ENCODE measurements around the gene BAZ2A. TPM values are rescaled to one million over a fixed set of nuclear protein-coding genes. Genes with fewer than 3 reads are reported as not detected.
"Not testable (repeated sequence)": the region's sequence is repeated elsewhere in the genome, so short reads cannot be mapped to it uniquely, and the experiment has no call there.

The BAZ2A gene
- total and polyA plus RNA-seq, 2 donors, result 18.0 to 29.8 TPM

DNA sequence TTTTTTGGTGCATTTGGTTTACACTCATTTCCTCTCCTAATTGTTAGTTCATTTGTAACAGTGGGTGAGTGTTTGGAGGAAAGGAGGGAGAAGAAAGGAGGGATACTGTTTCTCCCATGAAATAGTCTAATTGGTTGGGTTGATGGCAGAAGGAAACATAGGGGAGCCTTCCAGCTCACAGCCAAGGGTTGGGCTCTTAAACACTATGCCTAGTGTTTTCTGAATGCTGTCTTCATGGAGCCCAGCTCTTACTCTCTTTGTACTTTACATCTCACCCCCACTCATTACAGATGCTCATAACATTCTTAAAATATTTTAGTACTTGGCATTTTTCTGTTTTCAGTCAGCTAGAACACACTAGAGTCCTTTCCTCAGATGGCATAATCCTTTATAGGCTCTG lies 38.2 kb downstream of the BAZ2A start:
- Histone ChIP-seq H3K4me1 (ENCODE audit: control insufficient read depth in 2 of 2, insufficient read depth in 2 of 2, low read length in 2 of 2) (peaks cover 11 to 31% of the 10 kb centered on the region in 2 donors), H3K27ac (ENCODE audit: low read depth in 1 of 2, low read length in 1 of 2) (no peak overlapping the region), H3K4me3 (ENCODE audit: low read length in 2 of 2) (no peak overlapping the region), H3K9me3 (ENCODE audit: control insufficient read depth in 2 of 2, insufficient read depth in 1 of 2, low read length in 1 of 2) (no peaks in the 10 kb centered on the region), H3K27me3 (ENCODE audit: control insufficient read depth in 2 of 2, insufficient read depth in 1 of 2, low read length in 1 of 2) (no peaks in the 10 kb centered on the region), H3K36me3 (ENCODE audit: control insufficient read depth in 2 of 2, insufficient read depth in 2 of 2, low read length in 1 of 2) (peaks cover 12 to 25% of the 10 kb centered on the region in 2 donors)
- no peak for DNase-seq (ENCODE audit: low read depth in 6 of 9, low spot score in 9 of 9)

DNA sequence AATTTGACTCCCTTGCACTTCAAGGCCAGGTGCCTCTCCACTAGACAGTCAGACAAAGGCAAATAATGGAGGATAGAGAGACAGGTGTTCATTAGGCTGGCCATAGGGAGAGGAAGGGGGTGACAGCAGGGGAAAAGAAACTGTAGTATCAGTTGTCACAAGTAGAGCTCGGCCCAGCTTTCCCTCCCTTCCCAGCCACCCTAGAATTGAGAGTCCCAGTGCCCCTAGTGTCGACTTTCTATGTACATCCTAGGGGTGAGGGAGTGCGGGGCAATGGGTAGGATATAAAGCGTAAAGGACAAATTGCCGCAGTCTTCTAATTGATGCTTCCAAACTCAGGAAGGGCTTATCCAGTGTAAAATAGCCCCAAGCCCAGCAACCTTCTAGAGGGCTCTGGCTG lies 39.0 kb downstream of the BAZ2A start:
- Histone ChIP-seq H3K27ac (ENCODE audit: low read depth in 1 of 2, low read length in 1 of 2) (no peak overlapping the region), H3K27me3 (ENCODE audit: control insufficient read depth in 2 of 2, insufficient read depth in 1 of 2, low read length in 1 of 2) (no peaks in the 10 kb centered on the region), H3K9me3 (ENCODE audit: control insufficient read depth in 2 of 2, insufficient read depth in 1 of 2, low read length in 1 of 2) (no peaks in the 10 kb centered on the region), H3K4me3 (ENCODE audit: low read length in 2 of 2) (no peak overlapping the region), H3K36me3 (ENCODE audit: control insufficient read depth in 2 of 2, insufficient read depth in 2 of 2, low read length in 1 of 2) (peaks cover 8 to 17% of the 10 kb centered on the region in 2 donors), H3K4me1 (ENCODE audit: control insufficient read depth in 2 of 2, insufficient read depth in 2 of 2, low read length in 2 of 2) (peaks cover 7 to 25% of the 10 kb centered on the region in 2 donors)
- WGBS, result 96% methylated on average over 5 of the region's 5 CpGs
- DNase-seq (ENCODE audit: low read depth in 6 of 9, low spot score in 9 of 9), result no peak

DNA sequence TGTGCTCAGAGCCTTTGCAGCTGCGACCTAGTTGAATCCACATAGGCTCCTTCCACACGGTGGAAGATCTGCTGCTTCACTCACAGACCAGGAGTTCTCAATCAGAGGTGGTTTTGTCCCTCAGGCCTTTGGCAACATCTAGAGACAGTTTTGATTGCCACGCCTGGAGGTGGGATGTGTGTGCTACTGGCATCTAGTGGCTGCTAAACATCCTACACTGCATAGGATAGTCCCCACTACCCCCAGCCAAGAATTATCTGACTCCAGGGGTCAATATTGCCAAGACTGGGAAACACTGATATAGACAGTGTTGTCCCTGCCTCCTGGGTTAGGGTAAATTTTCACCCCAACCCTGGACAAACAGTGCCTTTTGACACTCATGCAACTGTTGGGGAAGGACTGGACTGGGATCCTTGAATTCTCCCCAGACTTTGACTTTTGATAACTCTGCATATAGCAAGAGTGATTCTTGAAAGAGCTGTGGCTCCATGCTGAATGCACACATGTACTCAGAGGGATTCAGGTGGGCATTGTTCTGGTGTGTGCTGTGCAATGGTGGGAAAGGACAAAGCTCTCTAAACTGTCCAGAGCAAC lies 39.8 kb downstream of the BAZ2A start:
- Histone ChIP-seq H3K36me3 (ENCODE audit: control insufficient read depth in 2 of 2, insufficient read depth in 2 of 2, low read length in 1 of 2) (peaks cover 8 to 13% of the 10 kb centered on the region in 2 donors), H3K4me3 (ENCODE audit: low read length in 2 of 2) (no peak overlapping the region), H3K27ac (ENCODE audit: low read depth in 1 of 2, low read length in 1 of 2) (no peak overlapping the region), H3K4me1 (ENCODE audit: control insufficient read depth in 2 of 2, insufficient read depth in 2 of 2, low read length in 2 of 2) (peaks cover 1 to 19% of the 10 kb centered on the region in 2 donors), H3K9me3 (ENCODE audit: control insufficient read depth in 2 of 2, insufficient read depth in 1 of 2, low read length in 1 of 2) (no peaks in the 10 kb centered on the region), H3K27me3 (ENCODE audit: control insufficient read depth in 2 of 2, insufficient read depth in 1 of 2, low read length in 1 of 2) (no peaks in the 10 kb centered on the region)
- 68% methylated on average over 3 of the region's 3 CpGs for WGBS
- DNase-seq (ENCODE audit: low read depth in 6 of 9, low spot score in 9 of 9), result peak in 2 of 9 donors; percentile 33 to 56

DNA sequence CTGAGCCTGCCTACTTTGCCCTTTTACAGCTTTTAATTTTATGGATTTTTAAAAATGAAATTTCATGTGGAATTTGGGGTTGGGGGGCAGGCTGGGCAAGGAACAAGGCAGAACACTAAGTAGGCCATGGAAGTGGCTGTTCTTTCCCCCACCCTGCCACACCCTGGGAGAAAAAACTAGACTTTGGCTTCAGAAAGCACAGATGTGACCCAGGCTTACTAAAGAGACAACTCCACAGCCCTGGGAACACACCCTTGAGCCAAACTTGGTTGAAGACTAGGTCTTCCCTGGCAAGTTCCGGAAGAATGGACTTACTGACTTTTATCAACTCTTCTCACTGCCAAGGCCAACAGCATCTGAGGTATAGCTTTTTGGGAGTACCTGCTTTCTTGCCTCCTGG lies 40.3 kb downstream of the BAZ2A start:
- no peaks in the 10 kb centered on the region for H3K9me3 ChIP-seq (ENCODE audit: control insufficient read depth in 2 of 2, insufficient read depth in 1 of 2, low read length in 1 of 2)
- H3K36me3 ChIP-seq (ENCODE audit: control insufficient read depth in 2 of 2, insufficient read depth in 2 of 2, low read length in 1 of 2), result peaks cover 8 to 9% of the 10 kb centered on the region in 2 donors
- WGBS, result 100% methylated on average over 1 of the region's 1 CpG
- H3K27ac ChIP-seq (ENCODE audit: low read depth in 1 of 2, low read length in 1 of 2), result no peak overlapping the region
- DNase-seq (ENCODE audit: low read depth in 6 of 9, low spot score in 9 of 9), result no peak
- H3K4me1 ChIP-seq (ENCODE audit: control insufficient read depth in 2 of 2, insufficient read depth in 2 of 2, low read length in 2 of 2), result peaks cover 0 to 13% of the 10 kb centered on the region in 2 donors
- H3K4me3 ChIP-seq (ENCODE audit: low read length in 2 of 2), result no peak overlapping the region
- no peaks in the 10 kb centered on the region for H3K27me3 ChIP-seq (ENCODE audit: control insufficient read depth in 2 of 2, insufficient read depth in 1 of 2, low read length in 1 of 2)

DNA sequence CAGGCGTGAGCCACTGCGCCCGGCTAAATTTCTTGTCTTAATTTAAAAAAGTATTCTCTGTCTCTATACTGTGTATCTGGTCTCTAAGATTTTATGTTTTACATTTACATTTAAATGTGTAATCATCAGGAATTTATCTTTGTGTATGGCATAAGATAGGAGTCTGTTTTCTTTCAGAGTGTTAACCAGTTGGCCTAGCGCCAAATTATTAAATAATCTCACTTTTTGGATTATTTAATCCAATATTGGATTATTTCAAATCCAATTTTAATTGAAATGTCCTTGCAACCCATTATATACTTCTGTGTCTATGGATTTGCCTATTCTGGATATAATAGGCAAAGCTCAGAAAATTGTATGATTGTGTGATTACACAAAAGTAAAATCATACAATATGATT lies 45.0 kb downstream of the BAZ2A start:
- Histone ChIP-seq H3K27me3 (ENCODE audit: control insufficient read depth in 2 of 2, insufficient read depth in 1 of 2, low read length in 1 of 2) (no peaks in the 10 kb centered on the region), H3K27ac (ENCODE audit: low read depth in 1 of 2, low read length in 1 of 2) (no peak overlapping the region), H3K4me3 (ENCODE audit: low read length in 2 of 2) (no peak overlapping the region), H3K4me1 (ENCODE audit: control insufficient read depth in 2 of 2, insufficient read depth in 2 of 2, low read length in 2 of 2) (peaks cover 3 to 20% of the 10 kb centered on the region in 2 donors), H3K9me3 (ENCODE audit: control insufficient read depth in 2 of 2, insufficient read depth in 1 of 2, low read length in 1 of 2) (no peaks in the 10 kb centered on the region), H3K36me3 (ENCODE audit: control insufficient read depth in 2 of 2, insufficient read depth in 2 of 2, low read length in 1 of 2) (peaks cover 8 to 9% of the 10 kb centered on the region in 2 donors)
- WGBS, result 97% methylated on average over 4 of the region's 4 CpGs
- DNase-seq (ENCODE audit: low read depth in 6 of 9, low spot score in 9 of 9), result no peak

DNA sequence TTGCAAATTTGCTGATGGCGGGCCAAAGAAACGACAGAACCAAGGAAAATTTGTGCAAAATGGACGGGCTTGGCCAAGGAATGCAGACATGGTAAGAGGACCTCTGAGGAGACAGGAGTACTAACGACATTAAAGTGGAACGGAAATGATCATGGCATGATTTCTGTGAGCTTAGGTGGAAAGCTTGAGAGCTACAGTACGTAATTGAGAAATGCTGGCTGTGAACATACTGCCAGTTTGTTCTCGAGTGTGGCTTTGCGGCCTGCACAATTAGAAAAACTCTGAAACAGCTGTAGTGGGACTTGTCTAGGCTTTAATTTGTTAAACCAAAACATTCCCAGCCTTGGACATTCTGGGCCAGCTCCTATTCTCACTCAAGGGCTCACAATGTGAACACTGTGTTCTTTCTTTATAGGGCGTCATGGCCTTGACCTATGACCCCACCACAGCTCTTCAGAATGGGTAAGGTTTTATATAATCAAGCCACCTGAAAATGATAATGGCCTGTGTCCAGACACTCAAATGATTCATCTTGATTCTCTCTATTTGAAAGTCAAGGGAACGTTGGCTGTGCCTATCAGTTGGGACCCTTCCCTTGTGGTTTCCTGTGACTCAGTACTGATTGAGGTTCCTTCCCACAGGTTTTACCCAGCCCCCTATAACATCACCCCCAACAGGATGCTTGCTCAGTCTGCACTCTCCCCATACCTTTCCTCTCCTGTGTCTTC lies 48.5 kb downstream of the BAZ2A start:
- no peaks in the 10 kb centered on the region for H3K27me3 ChIP-seq (ENCODE audit: control insufficient read depth in 2 of 2, insufficient read depth in 1 of 2, low read length in 1 of 2)
- H3K27ac ChIP-seq (ENCODE audit: low read depth in 1 of 2, low read length in 1 of 2), result peak overlapping the region in 1 of 2 donors; percentile 0
- H3K4me1 ChIP-seq (ENCODE audit: control insufficient read depth in 2 of 2, insufficient read depth in 2 of 2, low read length in 2 of 2), result peaks cover 3 to 17% of the 10 kb centered on the region in 2 donors
- peak in 3 of 9 donors; percentile 38 to 71 (median 46) for DNase-seq (ENCODE audit: low read depth in 6 of 9, low spot score in 9 of 9)
- no peaks in the 10 kb centered on the region for H3K36me3 ChIP-seq (ENCODE audit: control insufficient read depth in 2 of 2, insufficient read depth in 2 of 2, low read length in 1 of 2)
- no peaks in the 10 kb centered on the region for H3K9me3 ChIP-seq (ENCODE audit: control insufficient read depth in 2 of 2, insufficient read depth in 1 of 2, low read length in 1 of 2)
- 65% methylated on average over 10 of the region's 10 CpGs for WGBS
- H3K4me3 ChIP-seq (ENCODE audit: low read length in 2 of 2), result no peak overlapping the region

DNA sequence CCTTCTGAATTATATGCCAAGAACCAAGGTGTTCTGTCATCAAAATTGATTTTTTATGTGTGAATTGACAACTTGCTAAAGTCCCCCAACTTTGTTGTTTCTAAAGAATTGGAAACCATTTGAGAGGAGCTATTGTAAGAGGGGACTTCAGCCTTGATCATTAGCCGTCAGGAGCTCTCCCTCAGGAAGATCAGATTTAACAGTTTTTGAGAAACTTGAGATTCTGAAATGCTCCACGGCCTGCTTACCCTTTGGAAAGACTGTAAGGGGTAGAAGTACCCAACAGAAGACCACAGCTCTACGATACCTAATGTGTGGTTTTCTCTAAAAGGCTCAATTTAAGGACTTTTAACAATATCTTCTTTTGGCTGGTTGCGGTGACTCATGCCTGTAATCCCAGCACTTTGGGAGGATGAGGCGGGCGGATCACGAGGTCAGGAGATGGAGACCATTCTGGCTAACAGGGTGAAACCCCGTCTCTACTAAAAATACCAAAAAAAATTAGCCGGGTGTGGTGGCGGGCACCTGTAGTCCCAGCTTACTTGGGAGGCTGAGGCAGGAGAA lies 51.1 kb downstream of the BAZ2A start:
- H3K36me3 ChIP-seq (ENCODE audit: control insufficient read depth in 2 of 2, insufficient read depth in 2 of 2, low read length in 1 of 2), result no peaks in the 10 kb centered on the region
- 97% methylated on average over 10 of the region's 10 CpGs for WGBS

DNA sequence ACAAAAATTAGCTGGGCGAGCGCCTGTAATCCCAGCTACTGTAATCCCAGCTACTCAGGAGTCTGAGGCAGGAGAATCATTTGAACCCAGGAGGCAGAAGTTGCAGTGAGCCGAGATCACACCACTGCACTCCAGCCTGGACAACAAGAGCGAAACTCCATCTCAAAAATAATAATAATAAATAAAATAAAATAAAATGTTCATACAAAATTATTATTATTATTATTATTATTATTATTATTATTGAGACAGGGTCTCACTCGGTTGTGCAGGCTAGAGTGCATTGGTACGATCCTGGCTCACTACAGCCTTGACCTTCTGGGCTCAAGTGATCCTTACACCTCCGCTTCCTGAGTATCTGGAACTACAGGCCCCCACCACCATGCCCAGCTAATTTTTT lies 52.9 kb downstream of the BAZ2A start:
- H3K27ac ChIP-seq (ENCODE audit: low read depth in 1 of 2, low read length in 1 of 2); H3K27me3 ChIP-seq (ENCODE audit: control insufficient read depth in 2 of 2, insufficient read depth in 1 of 2, low read length in 1 of 2); H3K9me3 ChIP-seq (ENCODE audit: control insufficient read depth in 2 of 2, insufficient read depth in 1 of 2, low read length in 1 of 2); DNase-seq (ENCODE audit: low read depth in 6 of 9, low spot score in 9 of 9); H3K4me3 ChIP-seq (ENCODE audit: low read length in 2 of 2); H3K36me3 ChIP-seq (ENCODE audit: control insufficient read depth in 2 of 2, insufficient read depth in 2 of 2, low read length in 1 of 2): not testable (repeated sequence)
- WGBS, result 99% methylated on average over 7 of the region's 7 CpGs
- peaks cover 3 to 12% of the 10 kb centered on the region in 2 donors for H3K4me1 ChIP-seq (ENCODE audit: control insufficient read depth in 2 of 2, insufficient read depth in 2 of 2, low read length in 2 of 2)

More for the DNA sequence above, 51.1 kb downstream of the BAZ2A start:
- Histone ChIP-seq H3K27ac (ENCODE audit: low read depth in 1 of 2, low read length in 1 of 2) (no peak overlapping the region), H3K9me3 (ENCODE audit: control insufficient read depth in 2 of 2, insufficient read depth in 1 of 2, low read length in 1 of 2) (no peaks in the 10 kb centered on the region), H3K27me3 (ENCODE audit: control insufficient read depth in 2 of 2, insufficient read depth in 1 of 2, low read length in 1 of 2) (no peaks in the 10 kb centered on the region), H3K4me1 (ENCODE audit: control insufficient read depth in 2 of 2, insufficient read depth in 2 of 2, low read length in 2 of 2) (peaks cover 3 to 17% of the 10 kb centered on the region in 2 donors), H3K4me3 (ENCODE audit: low read length in 2 of 2) (no peak overlapping the region)
- DNase-seq (ENCODE audit: low read depth in 6 of 9, low spot score in 9 of 9), result no peak

DNA sequence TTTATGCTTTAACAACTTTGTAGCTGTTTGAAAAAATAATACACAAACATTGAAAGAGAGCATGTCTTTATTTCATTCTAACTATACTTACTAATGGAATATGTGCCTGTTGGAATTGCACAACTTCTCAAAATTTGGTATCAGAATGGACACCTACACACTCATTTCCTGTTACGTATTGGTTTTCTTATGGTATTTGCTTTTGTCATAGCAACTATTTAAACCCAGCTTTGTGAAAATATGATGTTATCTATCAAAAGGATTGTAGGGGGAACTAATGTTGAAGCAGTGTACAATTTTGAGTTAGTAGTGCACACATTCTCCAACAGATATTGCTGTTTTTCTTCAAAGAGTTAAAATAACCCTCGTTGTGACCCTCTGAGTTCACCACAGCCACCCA lies 55.9 kb downstream of the BAZ2A start:
- Histone ChIP-seq H3K27me3 (ENCODE audit: control insufficient read depth in 2 of 2, insufficient read depth in 1 of 2, low read length in 1 of 2) (no peaks in the 10 kb centered on the region), H3K9me3 (ENCODE audit: control insufficient read depth in 2 of 2, insufficient read depth in 1 of 2, low read length in 1 of 2) (no peaks in the 10 kb centered on the region), H3K36me3 (ENCODE audit: control insufficient read depth in 2 of 2, insufficient read depth in 2 of 2, low read length in 1 of 2) (peaks cover 0 to 6% of the 10 kb centered on the region in 2 donors), H3K27ac (ENCODE audit: low read depth in 1 of 2, low read length in 1 of 2) (no peak overlapping the region), H3K4me3 (ENCODE audit: low read length in 2 of 2) (no peak overlapping the region), H3K4me1 (ENCODE audit: control insufficient read depth in 2 of 2, insufficient read depth in 2 of 2, low read length in 2 of 2) (peaks cover 13 to 25% of the 10 kb centered on the region in 2 donors)
- DNase-seq (ENCODE audit: low read depth in 6 of 9, low spot score in 9 of 9), result no peak
- WGBS, result 76% methylated on average over 2 of the region's 2 CpGs

Measured in thymus (tissue), 11 donors.